ENCODE measurements around the gene IFNAR2. TPM values are rescaled to one million over a fixed set of nuclear protein-coding genes. Genes with fewer than 3 reads are reported as not detected.

Gene IFNAR2
- total and polyA plus RNA-seq, 3 experiments from 2014 or later: 23.4 to 85.3 (median 26.4) TPM

- Histone ChIP-seq H3K36me3 (ENCODE audit: insufficient read depth, low read length) (no peaks in the 10 kb centered on the region), H3K4me1 (ENCODE audit: insufficient read depth, low read length) (peaks cover 59% of the 10 kb centered on the region), H3K27me3 (ENCODE audit: insufficient read depth, low read length, poor library complexity, severe bottlenecking) (no peaks in the 10 kb centered on the region), H3K9me3 (ENCODE audit: low read length) (no peaks in the 10 kb centered on the region), H3K27ac (ENCODE audit: low read depth, low read length) (no peak overlapping the region), H3K4me3 (ENCODE audit: low read length) (no peak overlapping the region)
- peak overlapping the region in 2 of 7 donors; percentile 24 to 44 for H3K4me3 Mint-ChIP-seq
- CTCF ChIA-PET: no interaction called here
- no peaks in the 10 kb centered on the region for H3K9me3 Mint-ChIP-seq
- H3K4me1 Mint-ChIP-seq: peaks cover 62 to 87% (median 73%) of the 10 kb centered on the region in 3 donors
- no peak overlapping the region for H3K27ac Mint-ChIP-seq
- H3K27me3 Mint-ChIP-seq: no peaks in the 10 kb centered on the region
- DNase-seq: no peak
- peaks cover 0 to 63% (median 7%) of the 10 kb centered on the region in 3 donors for H3K36me3 Mint-ChIP-seq
- POLR2A ChIA-PET: no interaction called here
Measured at GRCh38 chr21:33264561-33264960, 34.8 kb downstream of the IFNAR2 start.

- H3K27me3 Mint-ChIP-seq: no peaks in the 10 kb centered on the region
- Histone ChIP-seq H3K4me1 (ENCODE audit: insufficient read depth, low read length) (peaks cover 49% of the 10 kb centered on the region), H3K27ac (ENCODE audit: low read depth, low read length) (peak overlapping the region; percentile 25), H3K27me3 (ENCODE audit: insufficient read depth, low read length, poor library complexity, severe bottlenecking) (no peaks in the 10 kb centered on the region), H3K4me3 (ENCODE audit: low read length) (peak overlapping the region; percentile 50), H3K36me3 (ENCODE audit: insufficient read depth, low read length) (no peaks in the 10 kb centered on the region), H3K9me3 (ENCODE audit: low read length) (no peaks in the 10 kb centered on the region)
- H3K36me3 Mint-ChIP-seq: peaks cover 0 to 64% (median 12%) of the 10 kb centered on the region in 3 donors
- H3K4me3 Mint-ChIP-seq: peak overlapping the region; percentile 87 to 99 (median 93)
- H3K9me3 Mint-ChIP-seq: no peaks in the 10 kb centered on the region
- peak overlapping the region; percentile 15 to 93 (median 86) for H3K27ac Mint-ChIP-seq
- ChIA-PET POLR2A (interaction anchor here (0.5 to 1.9 kb wide), 7 partner anchors 13 to 80 kb away, joined by 3 to 7 read pairs (median 4); partner anchors contain the start of gene IFNAR1), CTCF (interaction anchor here (0.7 to 1.6 kb wide), 5 partner anchors 34 to 94 kb away, joined by 3 to 5 read pairs (median 3); no protein-coding TSS in a partner anchor)
- DNase-seq: peak in 1 of 5 donors; percentile 8
- peaks cover 58 to 82% (median 70%) of the 10 kb centered on the region in 3 donors for H3K4me1 Mint-ChIP-seq
Measured at GRCh38 chr21:33265664-33266049, 35.9 kb downstream of the IFNAR2 start.

- Mint-ChIP-seq H3K36me3 (peaks cover 0 to 69% (median 16%) of the 10 kb centered on the region in 3 donors), H3K4me1 (peaks cover 58 to 80% (median 71%) of the 10 kb centered on the region in 3 donors), H3K9me3 (no peaks in the 10 kb centered on the region), H3K4me3 (peak within 1 kb of the TSS; percentile 95 to 99 (median 98)), H3K27ac (peak within 1 kb of the TSS; percentile 80 to 98 (median 93)), H3K27me3 (no peaks in the 10 kb centered on the region)
- Histone ChIP-seq H3K4me3 (ENCODE audit: low read length) (peak within 1 kb of the TSS; percentile 76), H3K36me3 (ENCODE audit: insufficient read depth, low read length) (no peaks in the 10 kb centered on the region), H3K27me3 (ENCODE audit: insufficient read depth, low read length, poor library complexity, severe bottlenecking) (no peaks in the 10 kb centered on the region), H3K4me1 (ENCODE audit: insufficient read depth, low read length) (peaks cover 44% of the 10 kb centered on the region), H3K27ac (ENCODE audit: low read depth, low read length) (peak within 1 kb of the TSS; percentile 67), H3K9me3 (ENCODE audit: low read length) (no peaks in the 10 kb centered on the region)
- DNase-seq: peak; percentile 66 to 77 (median 70)
- CTCF ChIA-PET: interaction anchor here (0.7 to 2.5 kb wide), 8 partner anchors 35 to 179 kb away, joined by 3 to 7 read pairs (median 4); no protein-coding TSS in a partner anchor
- POLR2A ChIA-PET: interaction anchor here (0.5 to 1.9 kb wide), 9 partner anchors 12 to 215 kb away, joined by 3 to 7 read pairs (median 4); partner anchors contain the start of genes IFNAR1 and IFNAR2
Measured at GRCh38 chr21:33266050-33266788, 36.5 kb downstream of the IFNAR2 start, which contains the start of gene IL10RB. Gene IL10RB, plus strand, starts transcription at chr21:33266367. Its CDS starts 99 bp downstream, at chr21:33266466.

GRCh38 chr21:33266789-33267135 lies 37.0 kb downstream of the IFNAR2 start:
- peaks cover 40% of the 10 kb centered on the region for H3K4me1 ChIP-seq (ENCODE audit: insufficient read depth, low read length)
- no peaks in the 10 kb centered on the region for H3K9me3 ChIP-seq (ENCODE audit: low read length)
- ChIA-PET POLR2A (interaction anchor here (0.6 to 1.9 kb wide), 5 partner anchors 28 to 214 kb away, joined by 3 to 7 read pairs (median 6); partner anchors contain the start of genes IFNAR1 and IFNAR2), CTCF (interaction anchor here (1.3 to 2.5 kb wide), 6 partner anchors 35 to 178 kb away, joined by 3 to 7 read pairs (median 4); no protein-coding TSS in a partner anchor)
- Mint-ChIP-seq H3K4me3 (peak overlapping the region; percentile 95 to 99 (median 98)), H3K27me3 (no peaks in the 10 kb centered on the region), H3K27ac (peak overlapping the region; percentile 80 to 98 (median 93)), H3K9me3 (no peaks in the 10 kb centered on the region), H3K4me1 (peaks cover 57 to 77% (median 71%) of the 10 kb centered on the region in 3 donors), H3K36me3 (peaks cover 0 to 72% (median 16%) of the 10 kb centered on the region in 3 donors)
- peak overlapping the region; percentile 76 for H3K4me3 ChIP-seq (ENCODE audit: low read length)
- H3K36me3 ChIP-seq (ENCODE audit: insufficient read depth, low read length): no peaks in the 10 kb centered on the region
- DNase-seq: peak in 4 of 5 donors; percentile 27 to 61 (median 34)
- peak overlapping the region; percentile 67 for H3K27ac ChIP-seq (ENCODE audit: low read depth, low read length)
- no peaks in the 10 kb centered on the region for H3K27me3 ChIP-seq (ENCODE audit: insufficient read depth, low read length, poor library complexity, severe bottlenecking)

- no peaks in the 10 kb centered on the region for H3K9me3 Mint-ChIP-seq
- peak overlapping the region; percentile 76 for H3K4me3 ChIP-seq (ENCODE audit: low read length)
- H3K4me3 Mint-ChIP-seq: peak overlapping the region; percentile 95 to 99 (median 98)
- peak overlapping the region; percentile 69 to 98 (median 93) for H3K27ac Mint-ChIP-seq
- DNase-seq: no peak
- peaks cover 0 to 74% (median 19%) of the 10 kb centered on the region in 3 donors for H3K36me3 Mint-ChIP-seq
- H3K9me3 ChIP-seq (ENCODE audit: low read length): no peaks in the 10 kb centered on the region
- no peaks in the 10 kb centered on the region for H3K36me3 ChIP-seq (ENCODE audit: insufficient read depth, low read length)
- H3K27me3 Mint-ChIP-seq: no peaks in the 10 kb centered on the region
- peaks cover 35% of the 10 kb centered on the region for H3K4me1 ChIP-seq (ENCODE audit: insufficient read depth, low read length)
- peak overlapping the region; percentile 67 for H3K27ac ChIP-seq (ENCODE audit: low read depth, low read length)
- CTCF ChIA-PET: interaction anchor here (0.7 to 2.5 kb wide), 6 partner anchors 57 to 178 kb away, joined by 3 to 7 read pairs (median 6); partner anchors contain the start of gene IFNAR1
- POLR2A ChIA-PET: interaction anchor here (1.4 to 1.9 kb wide), 2 partner anchors 28 to 67 kb away, joined by 4 to 7 read pairs; no protein-coding TSS in a partner anchor
- H3K27me3 ChIP-seq (ENCODE audit: insufficient read depth, low read length, poor library complexity, severe bottlenecking): no peaks in the 10 kb centered on the region
- peaks cover 55 to 79% (median 71%) of the 10 kb centered on the region in 3 donors for H3K4me1 Mint-ChIP-seq
Measured at GRCh38 chr21:33267250-33267649, 37.5 kb downstream of the IFNAR2 start.

GRCh38 chr21:33268393-33268736 lies 38.6 kb downstream of the IFNAR2 start:
- H3K4me3 Mint-ChIP-seq: peak overlapping the region; percentile 72 to 98 (median 96)

GRCh38 chr21:33268737-33269441 lies 39.2 kb downstream of the IFNAR2 start:
- H3K4me3 ChIP-seq (ENCODE audit: low read length): no peak overlapping the region

More at GRCh38 chr21:33268393-33268736, 38.6 kb downstream of the IFNAR2 start:
- no peaks in the 10 kb centered on the region for H3K36me3 ChIP-seq (ENCODE audit: insufficient read depth, low read length)
- no peaks in the 10 kb centered on the region for H3K27me3 ChIP-seq (ENCODE audit: insufficient read depth, low read length, poor library complexity, severe bottlenecking)
- Mint-ChIP-seq H3K27ac (peak overlapping the region; percentile 61 to 98 (median 82)), H3K27me3 (no peaks in the 10 kb centered on the region), H3K4me1 (peaks cover 52 to 76% (median 71%) of the 10 kb centered on the region in 3 donors), H3K9me3 (no peaks in the 10 kb centered on the region), H3K36me3 (peaks cover 0 to 71% (median 15%) of the 10 kb centered on the region in 3 donors)
- H3K4me1 ChIP-seq (ENCODE audit: insufficient read depth, low read length): peaks cover 33% of the 10 kb centered on the region
- H3K9me3 ChIP-seq (ENCODE audit: low read length): no peaks in the 10 kb centered on the region
- POLR2A ChIA-PET: interaction anchor here (0.6 kb wide), 1 partner anchor 63 kb away, joined by 6 read pairs; no protein-coding TSS in a partner anchor
- CTCF ChIA-PET: interaction anchor here (1.8 to 2.5 kb wide), 4 partner anchors 57 to 177 kb away, joined by 4 to 7 read pairs (median 7); partner anchors contain the start of gene IFNAR1
- H3K27ac ChIP-seq (ENCODE audit: low read depth, low read length): no peak overlapping the region
- no peak overlapping the region for H3K4me3 ChIP-seq (ENCODE audit: low read length)
- DNase-seq: no peak

More at GRCh38 chr21:33268737-33269441, 39.2 kb downstream of the IFNAR2 start:
- no peaks in the 10 kb centered on the region for H3K36me3 ChIP-seq (ENCODE audit: insufficient read depth, low read length)
- DNase-seq: peak in 1 of 5 donors; percentile 17
- no peaks in the 10 kb centered on the region for H3K9me3 ChIP-seq (ENCODE audit: low read length)
- Mint-ChIP-seq H3K4me1 (peaks cover 52 to 79% (median 74%) of the 10 kb centered on the region in 3 donors), H3K9me3 (no peaks in the 10 kb centered on the region), H3K27me3 (no peaks in the 10 kb centered on the region), H3K27ac (peak overlapping the region; percentile 37 to 96 (median 82)), H3K4me3 (peak overlapping the region in 6 of 7 donors; percentile 27 to 98 (median 86)), H3K36me3 (peaks cover 0 to 72% (median 19%) of the 10 kb centered on the region in 3 donors)
- H3K27me3 ChIP-seq (ENCODE audit: insufficient read depth, low read length, poor library complexity, severe bottlenecking): no peaks in the 10 kb centered on the region
- ChIA-PET CTCF (interaction anchor here (0.7 to 1.9 kb wide), 2 partner anchors 56 to 161 kb away, joined by 4 to 7 read pairs; partner anchors contain the start of gene IFNAR1), POLR2A (no interaction called here)
- H3K27ac ChIP-seq (ENCODE audit: low read depth, low read length): no peak overlapping the region
- H3K4me1 ChIP-seq (ENCODE audit: insufficient read depth, low read length): peaks cover 33% of the 10 kb centered on the region
